ENCODE data around the gene CMTM8. TPM values are rescaled to one million over a fixed set of nuclear protein-coding genes. Genes with fewer than 3 reads are reported as not detected.

Gene CMTM8
- total and polyA plus RNA-seq, 8 donors = 1.3 to 8.1 (median 5.3) TPM; not detected in 2

DNA sequence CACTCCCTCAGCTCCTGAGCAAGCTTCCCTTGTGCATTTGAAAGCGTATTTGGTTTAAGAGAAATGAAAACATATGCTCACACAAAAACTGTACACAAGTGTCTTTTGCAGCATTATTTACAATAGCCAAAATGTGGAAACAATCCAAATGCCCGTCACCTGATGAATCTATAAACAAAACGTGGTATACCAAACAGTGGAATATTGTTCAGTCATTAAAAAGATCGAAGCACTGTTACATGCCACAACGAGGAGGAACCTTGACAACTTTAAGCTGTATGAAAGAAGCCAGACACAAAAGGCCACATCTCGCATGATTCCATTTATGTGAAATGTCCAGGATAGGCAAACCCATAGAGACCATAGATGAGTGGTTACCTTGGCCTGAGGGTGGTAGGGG lies 81.6 kb downstream of the CMTM8 start:
- no peaks in the 10 kb centered on the region for H3K27me3 ChIP-seq
- 81 to 88% (median 86%) methylated on average over 6 of the region's 6 CpGs for WGBS, 5 donors
- H3K4me1 ChIP-seq = peaks cover 0 to 9% (median 3%) of the 10 kb centered on the region in 4 donors
- no peak for DNase-seq
- intact Hi-C loops (cut with DNase I; ENCODE audit: low total_unique reads) = no loop called here
- no peak overlapping the region for H3K4me3 ChIP-seq
- no peak overlapping the region for H3K27ac ChIP-seq
- no peak for TF ChIP-seq POLR2A (IDR thresholded peaks at IDR 0.05)
- no peak for TF ChIP-seq POLR2AphosphoS5 (IDR thresholded peaks at IDR 0.05)
- TF ChIP-seq CTCF (IDR thresholded peaks at IDR 0.05) = no peak
- H3K9me3 ChIP-seq = no peaks in the 10 kb centered on the region
- H3K36me3 ChIP-seq = no peaks in the 10 kb centered on the region

GRCh38 chr3:32321095-32321790 lies 82.8 kb downstream of the CMTM8 start:
- peak in 1 of 2 donors; percentile 68 for DNase-seq
- Histone ChIP-seq H3K27me3 (no peaks in the 10 kb centered on the region), H3K27ac (no peak overlapping the region), H3K4me1 (peaks cover 0 to 9% (median 3%) of the 10 kb centered on the region in 4 donors), H3K36me3 (no peaks in the 10 kb centered on the region), H3K4me3 (no peak overlapping the region), H3K9me3 (no peaks in the 10 kb centered on the region)
- TF ChIP-seq EP300 (IDR thresholded peaks at IDR 0.05) = no peak
- TF ChIP-seq POLR2A (IDR thresholded peaks at IDR 0.05) = no peak
- TF ChIP-seq CTCF (IDR thresholded peaks at IDR 0.05) = no peak
- TF ChIP-seq POLR2AphosphoS5 (IDR thresholded peaks at IDR 0.05) = no peak
- intact Hi-C loops (cut with DNase I; ENCODE audit: low total_unique reads) = no loop called here
- 63 to 74% (median 66%) methylated on average over 16 of the region's 16 CpGs for WGBS, 5 donors

DNA sequence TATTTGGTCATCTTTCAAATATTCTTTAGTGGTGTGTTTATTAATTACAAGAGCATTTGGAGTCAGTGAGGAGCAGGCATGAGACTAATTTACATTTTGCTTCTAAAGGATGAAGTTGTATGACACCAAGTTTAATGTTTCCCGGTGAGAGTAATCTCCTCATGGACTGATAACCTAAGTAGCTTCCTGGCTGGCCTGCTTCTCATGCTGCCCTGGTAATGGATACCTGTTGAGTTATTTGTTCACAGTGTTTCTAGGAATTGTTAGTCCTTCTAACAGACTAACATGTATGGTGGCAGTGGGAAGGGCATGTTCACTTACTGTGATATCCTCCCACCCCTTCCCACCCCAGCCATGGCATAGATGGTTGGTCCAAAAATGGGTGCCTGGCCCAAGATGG lies 83.8 kb downstream of the CMTM8 start:
- Histone ChIP-seq H3K4me1 (peaks cover 0 to 3% (median under 1%) of the 10 kb centered on the region in 4 donors), H3K27me3 (no peaks in the 10 kb centered on the region), H3K9me3 (no peaks in the 10 kb centered on the region), H3K27ac (no peak overlapping the region), H3K36me3 (no peaks in the 10 kb centered on the region), H3K4me3 (no peak overlapping the region)
- TF ChIP-seq CTCF (IDR thresholded peaks at IDR 0.05) (no peak), EP300 (IDR thresholded peaks at IDR 0.05) (no peak), POLR2A (IDR thresholded peaks at IDR 0.05) (no peak), POLR2AphosphoS5 (IDR thresholded peaks at IDR 0.05) (no peak)
- WGBS, 5 donors = 50 to 71% (median 68%) methylated on average over 1 of the region's 1 CpG
- DNase-seq = no peak
- intact Hi-C loops (cut with DNase I; ENCODE audit: low total_unique reads) = no loop called here

GRCh38 chr3:32323604-32324003 lies 85.1 kb downstream of the CMTM8 start:
- Histone ChIP-seq H3K27me3 (no peaks in the 10 kb centered on the region), H3K4me1 (no peaks in the 10 kb centered on the region), H3K9me3 (no peaks in the 10 kb centered on the region), H3K36me3 (no peaks in the 10 kb centered on the region), H3K27ac (no peak overlapping the region), H3K4me3 (no peak overlapping the region)
- 39 to 55% (median 50%) methylated on average over 4 of the region's 4 CpGs for WGBS, 5 donors
- no peak for DNase-seq
- TF ChIP-seq POLR2AphosphoS5 (IDR thresholded peaks at IDR 0.05) (no peak), EP300 (IDR thresholded peaks at IDR 0.05) (no peak), CTCF (IDR thresholded peaks at IDR 0.05) (no peak), POLR2A (IDR thresholded peaks at IDR 0.05) (no peak)
- intact Hi-C loops (cut with DNase I; ENCODE audit: low total_unique reads) = no loop called here
